ENCODE measurements around the gene COL8A1. TPM values are rescaled to one million over a fixed set of nuclear protein-coding genes. Genes with fewer than 3 reads are reported as not detected.
"Not testable (repeated sequence)": the region's sequence is repeated elsewhere in the genome, so short reads cannot be mapped to it uniquely, and the experiment has no call there.

Gene COL8A1
- total RNA-seq, 8 experiments from 2014 or later = 0.05 to 156 (median 2.5) TPM

DNA sequence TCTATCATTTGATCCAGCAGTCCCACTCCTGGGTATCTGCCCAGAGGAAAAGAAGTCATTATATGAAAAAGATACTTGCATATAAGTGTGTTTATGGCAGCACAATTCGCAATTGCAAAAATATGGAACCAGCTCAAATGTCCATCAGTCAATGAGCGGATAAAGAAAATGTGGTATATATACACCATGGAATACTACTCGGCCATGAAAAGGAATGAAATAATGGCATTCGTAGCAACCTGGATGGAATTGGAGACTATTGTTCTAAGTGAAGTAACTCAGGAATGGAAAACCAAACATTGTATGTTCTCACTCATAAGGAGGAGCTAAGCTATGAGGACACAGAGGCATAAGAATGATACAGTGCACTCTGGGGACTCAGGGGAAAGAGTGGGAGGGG is 203.6 kb downstream of the COL8A1 start:
- 88 to 100% (median 93%) methylated on average over 1 to 4 of the region's 4 CpGs for WGBS, 10 experiments

GRCh38 chr3:99842826-99843589 is 204.6 kb downstream of the COL8A1 start:
- ATAC-seq (replicated peaks in 6 of 8) = peak; percentile 61 to 81 (median 76)
- WGBS, 10 experiments = 0 to 100% (median 36%) methylated on average over 1 to 2 of the region's 2 CpGs; no CpG with 5 or more reads in 1 of the 10 experiments
- in situ Hi-C loops (cut with MboI; ENCODE audit: low pct_unique_long_range_greater_than_20kb in 2 of 9, low sequenced_read_pairs in 9 of 9, unreplicated experiment in 9 of 9) = loop anchor here in 7 of 9 experiments (10.0 to 25.0 kb wide), 4 partner anchors 219 to 744 kb away; partner anchors contain the start of gene TBC1D23 (in 4 of the 7)
- no peak overlapping the region for H3K4me3 ChIP-seq
- no peak overlapping the region for H3K27ac ChIP-seq
- H3K4me1 ChIP-seq (replicated peaks in 1 of 2) = peaks cover 14 to 17% of the 10 kb centered on the region in 2 donors

More for the DNA sequence above, 203.6 kb downstream of the COL8A1 start:
- H3K4me1 ChIP-seq (replicated peaks in 1 of 2) = peaks cover 17 to 19% of the 10 kb centered on the region in 2 donors
- ATAC-seq (replicated peaks in 6 of 8); H3K4me3 ChIP-seq; H3K27ac ChIP-seq: not testable (repeated sequence)
- in situ Hi-C loops (cut with MboI; ENCODE audit: low pct_unique_long_range_greater_than_20kb in 2 of 9, low sequenced_read_pairs in 9 of 9, unreplicated experiment in 9 of 9) = loop anchor here in 7 of 9 experiments (10.0 to 25.0 kb wide), 4 partner anchors 220 to 745 kb away; partner anchors contain the start of gene TBC1D23 (in 4 of the 7)

DNA sequence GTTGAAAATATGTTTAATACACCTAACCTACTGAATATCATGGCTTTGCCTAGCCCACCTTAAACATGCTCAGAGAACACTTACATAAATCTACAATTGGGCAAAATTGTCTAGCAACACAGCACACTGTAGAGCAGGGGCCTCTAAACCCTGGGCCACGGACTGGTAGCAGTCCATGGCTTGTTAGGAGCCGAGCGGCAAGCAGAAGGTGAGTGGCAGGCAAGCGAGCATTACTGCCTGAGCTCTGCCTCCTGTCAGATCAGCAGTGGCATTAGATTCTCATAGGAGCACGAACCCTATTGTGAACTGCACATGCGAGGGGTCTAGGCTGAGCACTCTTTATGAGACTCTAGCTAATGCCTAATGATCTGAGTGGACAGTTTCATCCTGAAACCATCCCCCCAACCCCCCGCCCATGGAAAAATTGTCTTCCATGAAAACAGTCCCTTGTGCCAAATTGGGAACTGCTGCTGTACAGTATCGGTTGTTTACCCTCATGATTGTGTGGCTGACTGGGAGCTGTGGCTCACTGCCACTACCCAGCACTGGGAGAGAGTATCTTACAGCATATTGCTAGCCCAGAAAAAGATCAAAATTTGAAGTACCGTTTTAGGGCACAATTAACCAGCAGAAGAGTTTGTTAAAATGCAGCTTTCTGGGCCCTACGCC is 205.3 kb downstream of the COL8A1 start:
- in situ Hi-C loops (cut with MboI; ENCODE audit: low pct_unique_long_range_greater_than_20kb in 2 of 9, low sequenced_read_pairs in 9 of 9, unreplicated experiment in 9 of 9) = loop anchor here in 7 of 9 experiments (10.0 to 25.0 kb wide), 4 partner anchors 219 to 744 kb away; partner anchors contain the start of gene TBC1D23 (in 4 of the 7)
- H3K27ac ChIP-seq = no peak overlapping the region
- WGBS, 10 experiments = 35 to 100% (median 72%) methylated on average over 1 to 8 of the region's 10 CpGs; no CpG with 5 or more reads in 2 of the 10 experiments
- ATAC-seq (replicated peaks in 6 of 8) = peak in 7 of 8 experiments; percentile 15 to 63 (median 42)
- peaks cover 11 to 17% of the 10 kb centered on the region in 2 donors for H3K4me1 ChIP-seq (replicated peaks in 1 of 2)
- H3K4me3 ChIP-seq = no peak overlapping the region

GRCh38 chr3:99845331-99845730 is 206.9 kb downstream of the COL8A1 start:
- in situ Hi-C loops (cut with MboI; ENCODE audit: low pct_unique_long_range_greater_than_20kb in 2 of 9, low sequenced_read_pairs in 9 of 9, unreplicated experiment in 9 of 9) = loop anchor here in 7 of 9 experiments (10.0 to 25.0 kb wide), 4 partner anchors 217 to 742 kb away; partner anchors contain the start of gene TBC1D23 (in 4 of the 7)
- Histone ChIP-seq H3K4me1 (replicated peaks in 1 of 2) (peaks cover 11 to 17% of the 10 kb centered on the region in 2 donors), H3K4me3 (no peak overlapping the region), H3K27ac (no peak overlapping the region)
- WGBS, 10 experiments = 70 to 100% (median 94%) methylated on average over 1 to 4 of the region's 4 CpGs; no CpG with 5 or more reads in 1 of the 10 experiments
- ATAC-seq (replicated peaks in 6 of 8) = no peak

GRCh38 chr3:99845999-99846398 is 207.6 kb downstream of the COL8A1 start:
- ATAC-seq (replicated peaks in 6 of 8) = no peak
- H3K4me1 ChIP-seq (replicated peaks in 1 of 2) = peaks cover 11 to 17% of the 10 kb centered on the region in 2 donors
- in situ Hi-C loops (cut with MboI; ENCODE audit: low pct_unique_long_range_greater_than_20kb in 2 of 9, low sequenced_read_pairs in 9 of 9, unreplicated experiment in 9 of 9) = loop anchor here in 7 of 9 experiments (10.0 to 25.0 kb wide), 4 partner anchors 216 to 741 kb away; partner anchors contain the start of gene TBC1D23 (in 4 of the 7)
- WGBS, 10 experiments = 0 to 100% (median 70%) methylated on average over 1 to 2 of the region's 2 CpGs; no CpG with 5 or more reads in 2 of the 10 experiments
- H3K4me3 ChIP-seq = no peak overlapping the region
- no peak overlapping the region for H3K27ac ChIP-seq

DNA sequence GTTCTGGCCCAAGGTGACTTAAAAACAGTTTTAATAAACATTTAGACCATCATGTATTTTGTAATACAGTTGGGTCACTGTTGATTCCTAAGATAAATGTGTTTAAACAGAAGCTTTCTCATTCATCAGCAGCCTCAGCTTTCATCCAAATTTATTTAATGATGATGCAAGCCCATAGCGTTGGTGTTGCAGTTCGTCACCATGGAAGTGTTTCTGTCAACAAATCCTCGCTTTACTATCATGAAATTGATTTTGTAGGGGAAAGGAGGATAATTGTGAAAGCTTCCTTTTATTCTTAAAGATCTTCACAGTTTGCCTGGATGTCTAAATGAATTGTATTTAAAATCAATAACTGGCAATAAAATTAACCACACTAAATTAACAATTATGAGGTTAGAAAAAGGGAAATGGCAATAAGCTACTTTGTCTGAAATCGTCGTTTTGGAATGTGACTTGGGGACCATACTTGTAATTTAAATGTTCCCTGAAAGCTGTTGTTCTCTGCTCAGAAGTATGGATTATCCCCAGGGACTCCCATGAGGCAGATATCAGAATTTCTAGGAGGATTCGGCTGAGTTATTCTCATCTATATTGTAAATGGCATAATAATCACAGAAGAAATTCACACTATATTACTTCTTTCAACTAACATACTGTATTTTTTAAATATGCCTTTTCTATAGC is 208.2 kb downstream of the COL8A1 start:
- H3K4me3 ChIP-seq = no peak overlapping the region
- ATAC-seq (replicated peaks in 6 of 8) = peak in 6 of 8 experiments; percentile 26 to 67 (median 42)
- 28 to 75% (median 53%) methylated on average over 3 to 6 of the region's 6 CpGs for WGBS, 10 experiments
- peaks cover 11 to 17% of the 10 kb centered on the region in 2 donors for H3K4me1 ChIP-seq (replicated peaks in 1 of 2)
- no peak overlapping the region for H3K27ac ChIP-seq
- in situ Hi-C loops (cut with MboI; ENCODE audit: low pct_unique_long_range_greater_than_20kb in 2 of 9, low sequenced_read_pairs in 9 of 9, unreplicated experiment in 9 of 9) = loop anchor here in 7 of 9 experiments (10.0 to 25.0 kb wide), 4 partner anchors 216 to 741 kb away; partner anchors contain the start of gene TBC1D23 (in 4 of the 7)

GRCh38 chr3:99848433-99848832 is 210.0 kb downstream of the COL8A1 start:
- no peak overlapping the region for H3K4me3 ChIP-seq
- in situ Hi-C loops (cut with MboI; ENCODE audit: low pct_unique_long_range_greater_than_20kb in 2 of 9, low sequenced_read_pairs in 9 of 9, unreplicated experiment in 9 of 9) = loop anchor here in 7 of 9 experiments (10.0 to 25.0 kb wide), 4 partner anchors 214 to 739 kb away; partner anchors contain the start of gene TBC1D23 (in 4 of the 7)
- ATAC-seq (replicated peaks in 6 of 8) = no peak
- H3K27ac ChIP-seq = no peak overlapping the region
- 81 to 100% (median 96%) methylated on average over 1 to 6 of the region's 6 CpGs; no CpG with 5 or more reads in 3 of the 10 experiments for WGBS, 10 experiments
- H3K4me1 ChIP-seq (replicated peaks in 1 of 2) = peaks cover 10 to 16% of the 10 kb centered on the region in 2 donors

Other genes starting within 250 kb of the COL8A1 start
- 10 to 100 TPM; 28.2 to 57.2 (median 41.5) TPM for gene CMSS1, start 179.3 kb downstream of the COL8A1 start, total RNA-seq

Data from motor neuron (in vitro differentiated cells).